ENCODE measurements around the gene CCDC40.

DNA sequence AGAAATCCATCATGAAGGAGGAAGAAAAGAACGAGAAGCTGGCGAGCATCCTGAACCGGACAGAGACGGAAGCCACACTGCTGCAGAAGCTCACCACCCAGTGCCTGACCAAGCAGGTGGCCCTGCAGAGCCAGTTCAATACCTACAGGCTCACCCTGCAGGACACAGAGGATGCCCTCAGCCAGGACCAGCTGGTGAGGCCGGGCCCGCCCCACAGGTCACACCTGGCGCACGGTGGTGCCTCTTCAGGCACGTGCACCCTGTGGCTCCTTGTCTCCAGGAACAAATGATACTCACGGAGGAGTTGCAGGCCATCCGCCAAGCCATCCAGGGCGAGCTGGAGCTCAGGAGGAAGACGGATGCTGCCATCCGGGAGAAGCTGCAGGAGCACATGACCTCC is 45.2 kb downstream of the CCDC40 start:
- TF ChIP-seq CTCF (conservative IDR thresholded peaks at IDR 0.05) = no peak
- TF ChIP-seq EZH2 (IDR thresholded peaks at IDR 0.05; ENCODE audit: low read depth) = no peak
